Gastrocnemius medialis (tissue), 4 donors: ENCODE measurements around the gene SLAMF7. TPM values are rescaled to one million over a fixed set of nuclear protein-coding genes. Genes with fewer than 3 reads are reported as not detected.

ENCODE experiments used
- ATAC-seq, 2 donors: fragments of 150-250 bp; one replicate each; pipeline ENCODE4 v1.9.1; 2016
- DNase-seq, 2 donors: peaks; one replicate each; pipeline ENCODE4 v3.0.0-alpha.2; 2019
- H3K27ac ChIP-seq, 4 donors: fragments of 200-600 bp; sonication (generic); 1 replicate in 1 of 4; 2 replicates in 3 of 4; pipeline ENCODE4 v1.5.1; 2016 to 2018; ENCODE audit warnings: mild to moderate bottlenecking in 2 of 4, moderate library complexity in 1 of 4
- H3K27me3 ChIP-seq, 3 donors: fragments of 200-600 bp; sonication (generic) in 2 of 3; 1 replicate in 1 of 3; 2 replicates in 2 of 3; pipeline versions ENCODE4 v1.5.1 to v1.6.0; 2016 to 2019; ENCODE audit warnings: mild to moderate bottlenecking in 1 of 3, moderate library complexity in 1 of 3
- H3K36me3 ChIP-seq, 2 donors: fragments of 200-600 bp; sonication (generic) in 1 of 2; one replicate each; pipeline ENCODE4 v1.5.1; 2017 to 2018
- H3K4me1 ChIP-seq, 2 donors: fragments of 200-600 bp; sonication (generic) in 1 of 2; one replicate each; pipeline ENCODE4 v1.5.1; 2016 to 2017; ENCODE audit warnings: mild to moderate bottlenecking in 2 of 2
- H3K4me3 ChIP-seq, 4 donors: fragments of 200-600 bp; sonication (generic) in 3 of 4; 1 replicate in 1 of 4; 2 replicates in 3 of 4; pipeline ENCODE4 v1.5.1; 2016 to 2019; ENCODE audit warnings: mild to moderate bottlenecking in 2 of 4
- H3K9me3 ChIP-seq, 3 donors: fragments of 200-600 bp; sonication (generic) in 2 of 3; 1 replicate in 1 of 3; 2 replicates in 2 of 3; pipeline ENCODE4 v1.5.1; 2016 to 2019
- CTCF ChIP-seq, 5 experiments: fragments of 450-650 bp in 3 of 5; fragments of 200-600 bp in 2 of 5; sonication (generic) in 2 of 5; IDR thresholded peaks in 4 of 5; conservative IDR thresholded peaks in 1 of 5; 1 replicate in 4 of 5; 2 replicates in 1 of 5; pipeline ENCODE4 v1.5.1; 2016 to 2019; ENCODE audit warnings: antibody characterized with exemption in 5 of 5, mild to moderate bottlenecking in 3 of 5, moderate library complexity in 3 of 5
- POLR2A ChIP-seq, 2 donors: fragments of 450-650 bp; IDR thresholded peaks; one replicate each; pipeline ENCODE4 v1.6.1; 2017; ENCODE audit warnings: antibody characterized with exemption in 2 of 2, mild to moderate bottlenecking in 2 of 2, moderate library complexity in 2 of 2
- in situ Hi-C, 4 donors: fragments of 200-750 bp; cut with MboI; loops; one replicate each; pipeline versions ENCODE4 v1.15.0 to v1.8.0; 2017; ENCODE audit warnings: low sequenced_read_pairs in 4 of 4
- intact Hi-C: fragments of 100-400 bp; cut with DNase I; formaldehyde crosslinking; loops from one replicate; pipeline ENCODE4 v1.15.1; 2023; ENCODE audit warnings: low total_unique reads
- total RNA-seq, 4 donors: library from RNA; depleted of rRNA; stranded (reverse); fragments of >200 nt; gene quantifications; one replicate each; pipeline versions ENCODE4 v1.1.0 to v1.2.3, GENCODE V29; 2016

SLAMF7 gene
- total RNA-seq, 4 donors from 2014 or later: 0.81 TPM; not detected in 3

- TF ChIP-seq POLR2A (IDR thresholded peaks at IDR 0.05): no peak
- TF ChIP-seq CTCF (IDR thresholded peaks at IDR 0.05 in 4 of 5, conservative IDR thresholded peaks at IDR 0.05 in 1 of 5): no peak
- in situ Hi-C loops (no loop called here), intact Hi-C loops (no loop called here)
- Histone ChIP-seq H3K4me1 (no peaks in the 10 kb centered on the region), H3K27ac (no peak overlapping the region), H3K4me3 (no peak overlapping the region), H3K9me3 (no peaks in the 10 kb centered on the region), H3K36me3 (no peaks in the 10 kb centered on the region), H3K27me3 (no peaks in the 10 kb centered on the region)
- no peak for ATAC-seq
- no peak for DNase-seq
Observed at GRCh38 chr1:160800645-160801408, 61.8 kb downstream of the SLAMF7 start.

GRCh38 chr1:160801836-160802580 lies 63.0 kb downstream of the SLAMF7 start:
- no peaks in the 10 kb centered on the region for H3K27me3 ChIP-seq
- no peaks in the 10 kb centered on the region for H3K4me1 ChIP-seq
- H3K9me3 ChIP-seq: no peaks in the 10 kb centered on the region
- no peak overlapping the region for H3K27ac ChIP-seq
- ATAC-seq: no peak
- H3K4me3 ChIP-seq: no peak overlapping the region
- H3K36me3 ChIP-seq: no peaks in the 10 kb centered on the region
- intact Hi-C loops: no loop called here
- in situ Hi-C loops: no loop called here
- DNase-seq: no peak
- TF ChIP-seq POLR2A (IDR thresholded peaks at IDR 0.05): no peak
- TF ChIP-seq CTCF (IDR thresholded peaks at IDR 0.05 in 4 of 5, conservative IDR thresholded peaks at IDR 0.05 in 1 of 5): no peak

Other genes starting within 250 kb of the SLAMF7 start
- 1 to 10 TPM in 1 of 4 donors, under 1 TPM in 1, not detected in 2; 0.19 to 2.3 TPM for gene SLAMF6, start 216.0 kb upstream of the SLAMF7 start, total RNA-seq
- gene CD84, start 159.8 kb upstream of the SLAMF7 start, total RNA-seq: 1 to 10 TPM in 2 of 4 donors, under 1 TPM in 2; 0.10 to 1.1 (median 0.87) TPM
- not detected for gene SLAMF1, start 92.2 kb upstream of the SLAMF7 start, total RNA-seq
- gene CD48, start 27.4 kb upstream of the SLAMF7 start, total RNA-seq: 1 to 10 TPM in 1 of 4 donors, under 1 TPM in 1, not detected in 2; 0.62 to 1.3 TPM
- gene LY9, start 56.9 kb downstream of the SLAMF7 start, total RNA-seq: not detected
- gene CD244, start 123.6 kb downstream of the SLAMF7 start, total RNA-seq: not detected
- under 1 TPM in 1 of 4 donors, not detected in 3; 0.61 TPM for gene ITLN1, start 145.9 kb downstream of the SLAMF7 start, total RNA-seq
- not detected for gene ITLN2, start 215.6 kb downstream of the SLAMF7 start, total RNA-seq